GM04503 (cell line): Measurements from ENCODE around the gene SFXN3.

ENCODE experiments used
- DNase-seq: peaks from one replicate; pipeline ENCODE4 v3.0.0-alpha.2; 2012; ENCODE audit warnings: low read depth

The SFXN3 gene

DNA sequence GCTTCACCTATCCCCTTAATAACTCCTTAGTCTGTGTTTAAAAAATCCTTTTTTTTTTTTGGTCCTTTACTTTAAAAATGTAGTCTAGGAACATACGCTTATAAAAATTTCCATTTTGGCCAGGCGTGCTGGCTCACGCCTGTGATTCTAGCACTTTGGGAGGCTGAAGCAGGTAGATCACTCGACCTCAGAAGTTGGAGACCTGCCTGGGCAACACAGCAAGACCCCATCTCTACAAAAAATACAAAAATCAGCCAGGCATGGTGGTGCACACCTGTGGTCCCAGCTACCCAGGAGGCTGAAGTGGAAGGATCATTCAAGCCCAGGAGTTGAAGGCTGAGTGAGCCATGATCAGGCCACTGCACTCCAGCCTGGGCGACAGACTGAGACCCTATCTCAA is 45.6 kb downstream of the SFXN3 start:
- DNase-seq = no peak

DNA sequence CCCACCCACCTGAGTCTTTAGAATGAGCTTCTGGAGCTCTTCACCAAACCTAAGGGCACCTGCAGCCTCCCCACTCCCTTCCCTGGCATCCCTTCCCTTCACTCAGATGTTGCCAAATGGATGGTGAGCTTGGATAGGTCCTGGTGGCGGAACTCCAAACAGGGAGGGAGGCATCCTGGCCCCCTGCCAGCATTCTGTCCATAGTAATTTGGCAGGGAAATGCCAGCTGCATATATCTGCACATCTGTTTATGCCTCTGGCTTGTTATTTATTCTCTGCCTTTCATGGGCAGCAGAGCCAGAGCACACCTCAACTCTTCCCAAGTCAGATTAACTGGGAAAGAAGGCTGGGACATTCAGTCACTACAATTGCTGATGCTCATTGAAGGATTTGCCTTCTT is 48.8 kb downstream of the SFXN3 start:
- no peak for DNase-seq

DNA sequence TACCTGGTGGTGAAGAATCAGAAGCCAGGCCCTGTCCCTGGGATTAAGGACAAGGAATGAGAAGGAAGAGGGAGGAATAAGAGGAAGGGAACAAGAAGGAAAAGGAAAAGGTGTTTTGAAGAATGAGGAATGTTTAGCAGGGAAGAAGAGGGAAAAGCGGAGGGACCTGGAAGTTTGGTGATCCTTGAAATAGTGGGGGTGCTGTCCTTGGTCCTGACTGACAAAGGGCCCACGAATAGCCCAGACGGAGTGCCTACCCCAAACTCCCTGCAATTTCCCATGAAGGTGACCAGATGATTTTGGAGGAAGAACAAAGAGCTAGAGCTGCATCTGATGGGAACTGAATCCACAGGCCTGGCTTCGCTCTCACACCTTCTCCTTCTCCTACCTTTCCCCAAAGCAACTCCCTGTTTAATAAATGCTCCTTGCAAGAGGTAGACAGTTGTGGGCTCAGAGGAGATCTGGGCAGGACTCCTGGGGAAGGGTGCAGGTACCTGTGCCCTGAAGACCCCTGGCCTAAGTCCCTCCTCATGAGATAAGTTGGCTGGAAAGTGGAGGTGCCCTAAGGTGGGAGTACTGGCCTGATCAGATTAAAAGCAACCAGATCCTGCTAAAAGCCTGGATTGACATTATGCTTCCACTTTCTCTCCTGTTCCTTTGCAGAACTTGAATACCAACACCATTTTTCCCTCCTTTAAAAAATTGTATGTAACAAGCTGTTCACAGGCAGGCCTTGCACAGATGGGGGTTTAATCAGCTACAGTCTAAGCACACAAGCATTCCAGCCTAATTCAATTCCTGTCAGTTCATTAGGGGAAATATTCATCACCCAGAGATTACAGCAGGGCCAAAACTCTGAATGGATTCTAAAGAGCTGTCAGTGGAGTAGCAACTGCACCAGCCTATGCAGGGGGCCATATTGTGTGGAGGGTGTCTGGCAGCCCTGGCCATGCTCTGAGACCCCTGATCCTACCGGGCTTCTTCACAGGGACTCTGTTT is 50.2 kb downstream of the SFXN3 start:
- DNase-seq = no peak

DNA sequence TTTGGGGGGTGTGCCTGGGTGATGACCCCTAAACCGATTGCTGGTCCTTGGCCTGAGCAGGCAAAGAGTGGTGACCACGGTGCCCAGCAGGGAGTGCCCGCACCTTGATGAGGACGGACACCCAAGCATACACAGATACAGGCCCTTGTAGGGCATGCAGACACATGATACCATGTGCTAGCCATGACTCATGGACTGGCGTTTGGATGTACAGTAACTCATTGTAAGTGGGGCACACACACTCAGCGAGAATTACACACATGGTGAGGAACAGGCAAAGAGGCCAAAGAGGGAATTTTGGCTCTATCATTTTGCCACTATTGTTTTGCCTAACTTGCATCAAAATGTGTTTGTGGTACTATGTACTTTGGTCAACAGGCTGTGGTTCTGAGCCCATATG is 54.8 kb downstream of the SFXN3 start:
- no peak for DNase-seq

DNA sequence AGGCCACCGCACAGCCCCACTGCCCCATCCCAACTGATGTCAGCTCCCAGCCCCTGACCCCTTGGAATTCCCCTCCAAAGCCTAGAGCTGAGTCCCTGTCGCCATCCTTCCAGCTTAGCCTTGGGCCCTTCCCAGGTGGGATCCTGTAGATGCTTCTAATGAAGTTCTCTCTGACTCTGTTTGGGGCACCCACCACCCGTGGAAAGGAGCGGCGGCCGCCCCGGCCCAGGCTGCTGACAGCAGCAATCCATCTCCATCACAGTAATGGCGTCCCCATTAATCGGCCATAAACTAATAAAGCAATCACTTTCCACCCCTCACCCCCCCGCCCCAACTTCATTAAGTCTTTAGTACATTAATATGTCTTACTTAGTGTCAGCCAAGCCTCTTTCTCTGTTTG is 56.3 kb downstream of the SFXN3 start:
- DNase-seq = no peak

DNA sequence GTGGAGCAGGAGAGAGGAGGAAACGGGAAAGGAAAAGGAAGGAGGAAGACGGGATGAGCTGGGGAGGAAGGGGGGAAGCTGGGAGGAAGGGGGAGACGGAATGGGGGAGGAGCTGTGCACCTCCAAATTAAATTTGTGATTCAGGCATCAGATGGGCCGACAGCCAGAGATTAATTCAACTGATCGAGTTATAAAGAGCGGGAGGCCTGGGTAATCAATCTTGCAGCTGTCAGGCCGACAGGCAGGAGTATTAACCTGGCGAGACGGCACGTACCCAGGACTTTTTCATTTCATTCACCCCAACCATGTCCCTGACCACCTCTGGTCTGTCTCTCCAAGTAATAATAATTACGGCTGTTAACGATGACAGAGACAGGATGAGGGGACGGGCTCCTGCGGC is 56.9 kb downstream of the SFXN3 start:
- DNase-seq = no peak

DNA sequence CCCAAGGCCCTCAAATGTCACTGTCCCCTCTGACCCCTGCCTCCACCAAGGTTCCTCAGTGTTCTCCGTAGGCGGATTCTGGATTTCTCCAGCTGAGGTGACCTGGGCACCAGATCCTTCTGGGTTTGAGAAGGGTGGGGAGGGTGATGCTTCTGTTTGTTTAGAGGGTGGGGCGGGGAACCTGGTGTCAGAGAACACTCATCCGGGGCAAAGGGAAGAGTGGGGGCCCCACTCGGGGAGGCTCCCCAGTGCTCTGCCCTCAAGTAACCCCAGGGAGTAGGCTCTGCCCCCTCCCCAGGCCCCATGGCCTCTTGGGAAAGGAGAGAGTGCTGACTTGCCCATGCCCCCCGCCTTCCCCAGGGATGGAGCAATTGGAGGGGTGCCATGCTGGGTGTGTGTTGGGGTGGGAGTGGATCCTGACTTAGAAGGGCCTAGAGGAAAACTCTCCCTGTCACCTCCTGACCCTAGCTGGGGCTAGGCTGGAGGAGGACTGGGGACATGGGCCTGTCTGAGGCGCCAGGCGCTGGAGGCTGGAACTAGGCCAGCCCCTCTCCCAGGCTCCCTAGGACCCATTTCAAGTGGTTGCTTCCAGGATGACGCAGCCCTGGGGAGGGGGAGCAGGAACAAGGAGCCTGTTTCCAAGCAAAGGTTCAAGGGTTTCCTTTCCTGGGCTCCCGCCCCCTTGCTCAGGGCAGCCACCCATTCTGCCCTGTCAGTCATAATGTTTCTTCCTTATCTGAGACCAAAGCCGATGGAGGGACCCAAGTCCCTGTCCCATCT is 58.7 kb downstream of the SFXN3 start:
- DNase-seq = no peak

DNA sequence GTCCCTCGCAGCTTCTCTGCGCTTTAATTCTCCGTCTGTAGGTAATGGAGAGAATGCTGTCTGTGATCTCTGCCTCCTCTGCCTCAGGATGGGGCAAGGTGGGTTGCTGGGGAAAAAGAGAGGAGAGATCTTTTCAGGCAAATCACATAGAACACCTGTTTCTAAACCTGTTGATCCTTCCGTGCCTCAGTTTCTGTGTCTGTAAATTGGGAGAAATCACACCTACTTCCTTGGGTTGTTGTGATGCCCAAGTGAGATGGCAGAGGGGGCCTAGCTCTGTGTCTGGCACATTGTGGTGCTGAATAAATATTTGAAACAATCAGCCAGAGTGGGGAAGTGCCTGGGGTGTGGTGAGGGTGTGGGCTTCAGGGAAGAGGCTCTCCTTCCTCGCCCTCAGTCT is 59.6 kb downstream of the SFXN3 start:
- no peak for DNase-seq
